Activated T-cell treated with anti-CD3 and anti-CD28 coated beads, Interleukin-2, amount 50 U/mL, for 4 hours (primary cell): Measurements from ENCODE around the gene SELENON. TPM values are rescaled to one million over a fixed set of nuclear protein-coding genes. Genes with fewer than 3 reads are reported as not detected.

Experiments
- ATAC-seq, 2 donors: fragments of 200-7000 bp; cut with Tn5 transposase; one replicate each; pipeline ENCODE4 v1.10.0; 2021
- DNase-seq: peaks from one replicate; pipeline ENCODE4 v3.0.0-alpha.2; 2020
- H3K27me3 Mint-ChIP-seq: one replicate; pipeline ENCODE4 v1.8.0; 2021; ENCODE audit warnings: low read depth, mixed read lengths
- H3K36me3 Mint-ChIP-seq: one replicate; pipeline ENCODE4 v1.8.0; 2022; ENCODE audit warnings: mixed read lengths; ENCODE audit not compliant: insufficient read depth
- H3K4me1 Mint-ChIP-seq: one replicate; pipeline ENCODE4 v1.8.0; 2021; ENCODE audit warnings: low read depth, mixed read lengths
- H3K4me3 Mint-ChIP-seq: one replicate; pipeline ENCODE4 v1.8.0; 2021; ENCODE audit warnings: mild to moderate bottlenecking, moderate library complexity, mixed read lengths
- H3K9me3 Mint-ChIP-seq: one replicate; pipeline ENCODE4 v1.8.0; 2021; ENCODE audit warnings: mixed read lengths
- total RNA-seq, 3 donors: library from RNA; stranded (reverse); gene quantifications; one replicate each; pipeline ENCODE4 v1.2.1, GENCODE V29; 2021

The SELENON gene, protein sequence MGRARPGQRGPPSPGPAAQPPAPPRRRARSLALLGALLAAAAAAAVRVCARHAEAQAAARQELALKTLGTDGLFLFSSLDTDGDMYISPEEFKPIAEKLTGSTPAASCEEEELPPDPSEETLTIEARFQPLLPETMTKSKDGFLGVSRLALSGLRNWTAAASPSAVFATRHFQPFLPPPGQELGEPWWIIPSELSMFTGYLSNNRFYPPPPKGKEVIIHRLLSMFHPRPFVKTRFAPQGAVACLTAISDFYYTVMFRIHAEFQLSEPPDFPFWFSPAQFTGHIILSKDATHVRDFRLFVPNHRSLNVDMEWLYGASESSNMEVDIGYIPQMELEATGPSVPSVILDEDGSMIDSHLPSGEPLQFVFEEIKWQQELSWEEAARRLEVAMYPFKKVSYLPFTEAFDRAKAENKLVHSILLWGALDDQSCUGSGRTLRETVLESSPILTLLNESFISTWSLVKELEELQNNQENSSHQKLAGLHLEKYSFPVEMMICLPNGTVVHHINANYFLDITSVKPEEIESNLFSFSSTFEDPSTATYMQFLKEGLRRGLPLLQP
- 10 to 100 TPM; 18.9 to 23.8 (median 22.2) TPM for total RNA-seq

DNA sequence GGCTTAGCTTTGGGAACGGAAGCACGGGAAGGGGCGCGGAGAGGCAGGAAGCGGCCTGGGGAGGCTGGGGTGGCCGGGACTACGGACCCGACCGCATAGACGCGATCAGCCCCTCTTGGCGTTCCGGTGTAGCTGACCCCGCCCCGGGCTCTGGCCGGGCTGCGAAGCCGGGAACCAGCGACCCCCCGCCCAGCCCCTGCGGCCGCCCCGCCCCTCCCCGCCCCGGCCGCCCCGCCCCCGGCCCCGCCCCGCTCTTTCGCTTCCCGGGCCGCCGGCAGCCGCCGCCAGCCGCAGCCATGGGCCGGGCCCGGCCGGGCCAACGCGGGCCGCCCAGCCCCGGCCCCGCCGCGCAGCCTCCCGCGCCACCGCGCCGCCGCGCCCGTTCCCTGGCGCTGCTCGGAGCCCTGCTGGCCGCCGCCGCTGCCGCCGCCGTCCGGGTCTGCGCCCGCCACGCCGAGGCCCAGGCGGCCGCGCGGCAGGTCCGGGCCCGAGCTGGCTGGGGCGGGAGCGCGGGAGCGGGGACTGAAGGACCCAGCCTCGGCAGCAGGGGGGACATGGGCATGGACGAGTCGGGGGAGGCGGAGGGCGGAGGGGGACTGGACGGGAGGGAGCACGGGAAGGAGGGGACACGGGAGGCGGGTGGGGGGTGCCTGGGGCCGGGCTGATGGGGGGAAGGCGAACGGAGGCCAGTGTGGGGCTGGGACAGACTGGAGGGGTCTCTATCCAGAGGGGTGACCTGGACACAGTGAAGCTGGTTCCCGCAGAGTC lies at the start of gene SELENON:
Gene SELENON (plus strand): TSS at position 259 of the 768 bp plus-strand sequence. CDS start 38 bp downstream, at position 297.
- Mint-ChIP-seq H3K4me1 (peaks cover 66% of the 10 kb centered on the region), H3K27me3 (no peaks in the 10 kb centered on the region), H3K4me3 (peak within 1 kb of the TSS; percentile 81), H3K9me3 (no peaks in the 10 kb centered on the region), H3K36me3 (no peaks in the 10 kb centered on the region)
- DNase-seq = no peak
- peak; percentile 58 to 67 for ATAC-seq

- H3K27me3 Mint-ChIP-seq = no peaks in the 10 kb centered on the region
- H3K9me3 Mint-ChIP-seq = no peaks in the 10 kb centered on the region
- DNase-seq (no peak), ATAC-seq (no peak)
- H3K4me3 Mint-ChIP-seq = no peak overlapping the region
- no peaks in the 10 kb centered on the region for H3K36me3 Mint-ChIP-seq
- H3K4me1 Mint-ChIP-seq = peaks cover 22% of the 10 kb centered on the region
Observed at GRCh38 chr1:25750923-25751605, 48.9 kb upstream of the SELENON start.

- no peaks in the 10 kb centered on the region for H3K9me3 Mint-ChIP-seq
- DNase-seq (peak; percentile 20), ATAC-seq (peak; percentile 77 to 80)
- no peak overlapping the region for H3K4me3 Mint-ChIP-seq
- H3K27me3 Mint-ChIP-seq = no peaks in the 10 kb centered on the region
- no peaks in the 10 kb centered on the region for H3K36me3 Mint-ChIP-seq
- H3K4me1 Mint-ChIP-seq = peaks cover 25% of the 10 kb centered on the region
Observed at GRCh38 chr1:25754470-25755181, 45.4 kb upstream of the SELENON start.

DNA sequence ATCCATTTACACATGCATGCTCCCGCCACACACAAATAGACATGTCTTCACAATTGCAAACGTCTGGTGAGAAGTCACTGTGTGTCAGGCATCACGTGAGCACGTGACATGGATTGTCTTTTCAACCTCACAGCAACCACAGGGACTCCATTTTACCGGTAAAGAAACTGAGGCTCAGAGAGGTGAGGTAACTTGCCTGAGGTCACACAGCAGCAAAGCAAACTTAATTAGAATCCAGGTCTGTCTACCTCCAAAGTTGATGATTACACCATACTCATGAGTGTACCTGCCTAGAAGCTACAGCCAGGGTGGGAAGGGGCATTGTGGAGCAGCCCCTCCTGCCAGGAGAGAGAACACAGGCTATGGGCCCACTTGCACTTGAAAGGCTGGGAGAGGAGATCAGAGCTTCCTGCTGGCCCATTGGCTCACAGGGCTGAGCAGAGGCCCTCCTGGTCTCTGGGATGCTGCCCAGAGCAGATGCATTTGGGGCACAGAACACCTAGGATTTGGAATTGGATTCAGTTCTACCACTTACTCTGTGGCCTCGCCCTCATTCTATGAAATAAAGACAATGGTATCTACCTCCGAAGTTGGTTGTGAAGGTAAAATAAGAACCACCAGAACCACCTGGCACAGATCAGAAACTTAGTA lies 44.4 kb upstream of the SELENON start:
- DNase-seq (no peak), ATAC-seq (no peak)
- no peaks in the 10 kb centered on the region for H3K27me3 Mint-ChIP-seq
- H3K4me3 Mint-ChIP-seq = no peak overlapping the region
- H3K4me1 Mint-ChIP-seq = peaks cover 25% of the 10 kb centered on the region
- no peaks in the 10 kb centered on the region for H3K9me3 Mint-ChIP-seq
- peaks cover 3% of the 10 kb centered on the region for H3K36me3 Mint-ChIP-seq

- H3K27me3 Mint-ChIP-seq = no peaks in the 10 kb centered on the region
- H3K4me3 Mint-ChIP-seq = no peak overlapping the region
- H3K36me3 Mint-ChIP-seq = peaks cover 5% of the 10 kb centered on the region
- no peak for ATAC-seq
- DNase-seq = no peak
- no peaks in the 10 kb centered on the region for H3K9me3 Mint-ChIP-seq
- H3K4me1 Mint-ChIP-seq = peaks cover 25% of the 10 kb centered on the region
Observed at GRCh38 chr1:25756215-25756614, 43.8 kb upstream of the SELENON start.

GRCh38 chr1:25757151-25757845 lies 42.7 kb upstream of the SELENON start:
- H3K36me3 Mint-ChIP-seq = peaks cover 5% of the 10 kb centered on the region
- H3K4me3 Mint-ChIP-seq = no peak overlapping the region
- DNase-seq (no peak), ATAC-seq (no peak)
- H3K9me3 Mint-ChIP-seq = no peaks in the 10 kb centered on the region
- no peaks in the 10 kb centered on the region for H3K27me3 Mint-ChIP-seq
- peaks cover 25% of the 10 kb centered on the region for H3K4me1 Mint-ChIP-seq

DNA sequence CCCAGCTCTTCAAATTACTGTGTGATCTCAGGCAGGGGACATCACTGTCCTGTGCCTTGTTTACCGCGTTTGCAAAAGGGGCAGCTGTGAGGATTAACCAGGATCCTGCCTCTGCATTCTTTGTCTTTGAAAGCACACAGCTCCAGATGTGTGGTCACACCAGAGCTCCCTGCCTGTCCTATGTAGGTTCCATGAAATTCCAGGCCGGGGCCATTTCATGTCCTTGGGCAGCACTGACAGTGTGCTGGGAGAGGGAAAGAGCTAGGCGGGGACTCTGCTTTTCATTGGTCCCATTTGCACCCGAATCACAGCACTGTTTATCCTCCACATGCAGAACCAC lies 42.2 kb upstream of the SELENON start:
- no peak for DNase-seq
- H3K4me3 Mint-ChIP-seq = no peak overlapping the region
- no peak for ATAC-seq
- no peaks in the 10 kb centered on the region for H3K27me3 Mint-ChIP-seq
- H3K36me3 Mint-ChIP-seq = peaks cover 5% of the 10 kb centered on the region
- H3K4me1 Mint-ChIP-seq = peaks cover 25% of the 10 kb centered on the region
- no peaks in the 10 kb centered on the region for H3K9me3 Mint-ChIP-seq

- DNase-seq (no peak), ATAC-seq (no peak)
- Mint-ChIP-seq H3K27me3 (no peaks in the 10 kb centered on the region), H3K4me1 (peaks cover 25% of the 10 kb centered on the region), H3K9me3 (no peaks in the 10 kb centered on the region), H3K36me3 (peaks cover 5% of the 10 kb centered on the region), H3K4me3 (no peak overlapping the region)
Observed at GRCh38 chr1:25758466-25759070, 41.4 kb upstream of the SELENON start.

GRCh38 chr1:25760122-25760719 lies 39.8 kb upstream of the SELENON start:
- no peak for DNase-seq
- peaks cover 5% of the 10 kb centered on the region for H3K36me3 Mint-ChIP-seq
- peaks cover 12% of the 10 kb centered on the region for H3K4me1 Mint-ChIP-seq
- no peak for ATAC-seq
- no peaks in the 10 kb centered on the region for H3K27me3 Mint-ChIP-seq
- no peaks in the 10 kb centered on the region for H3K9me3 Mint-ChIP-seq
- H3K4me3 Mint-ChIP-seq = no peak overlapping the region

GRCh38 chr1:25760871-25761270 lies 39.1 kb upstream of the SELENON start:
- Mint-ChIP-seq H3K4me1 (peaks cover 10% of the 10 kb centered on the region), H3K4me3 (no peak overlapping the region), H3K9me3 (no peaks in the 10 kb centered on the region), H3K27me3 (no peaks in the 10 kb centered on the region), H3K36me3 (peaks cover 5% of the 10 kb centered on the region)
- DNase-seq (no peak), ATAC-seq (no peak)

DNA sequence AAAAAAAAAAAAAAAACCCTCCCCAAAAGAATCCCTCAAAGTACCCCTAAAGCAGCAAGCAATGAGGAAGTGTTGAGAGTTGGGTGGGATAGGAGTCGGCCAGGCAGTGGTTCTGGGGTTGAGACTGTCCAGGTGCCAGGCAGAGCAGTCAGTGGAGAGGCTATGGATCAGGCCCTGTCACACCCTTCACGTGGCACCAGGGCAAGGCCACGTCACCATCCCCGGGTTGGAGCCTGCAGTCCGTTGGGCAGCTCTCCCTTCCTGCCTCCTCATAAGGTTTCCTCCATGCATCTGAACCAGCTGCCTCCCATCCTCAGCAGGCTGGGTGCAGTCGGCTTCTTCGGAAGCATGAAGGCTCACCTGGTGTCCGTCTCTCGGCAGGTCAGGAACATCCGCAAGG lies 36.5 kb upstream of the SELENON start:
- Mint-ChIP-seq H3K4me3 (no peak overlapping the region), H3K9me3 (no peaks in the 10 kb centered on the region), H3K36me3 (peaks cover 5% of the 10 kb centered on the region), H3K27me3 (no peaks in the 10 kb centered on the region), H3K4me1 (peaks cover 12% of the 10 kb centered on the region)
- DNase-seq = no peak
- ATAC-seq = no peak

- ATAC-seq (no peak), DNase-seq (no peak)
- Mint-ChIP-seq H3K4me1 (peaks cover 24% of the 10 kb centered on the region), H3K9me3 (no peaks in the 10 kb centered on the region), H3K4me3 (no peak overlapping the region), H3K36me3 (peaks cover 2% of the 10 kb centered on the region), H3K27me3 (no peaks in the 10 kb centered on the region)
Observed at GRCh38 chr1:25765136-25765922, 34.7 kb upstream of the SELENON start.
